Neuronal stem cell (in vitro differentiated cells): Measurements from ENCODE around the gene JAKMIP1.

Experiments
- DNase-seq: peaks from one replicate; pipeline ENCODE4 v3.0.0-alpha.2; 2013; ENCODE audit warnings: low spot score
- H2AFZ ChIP-seq: one replicate; pipeline ENCODE4 v1.6.1; 2013; ENCODE audit warnings: mild to moderate bottlenecking, low read length, inconsistent platforms
- H2AK5ac ChIP-seq: 2 replicates; pipeline ENCODE4 v1.6.1; 2013; ENCODE audit warnings: low read depth, mild to moderate bottlenecking, inconsistent platforms, low read length, moderate library complexity, mixed read lengths
- H2BK120ac ChIP-seq: 2 replicates; pipeline ENCODE4 v1.6.1; 2013; ENCODE audit warnings: low read depth, mild to moderate bottlenecking, inconsistent platforms, low read length, moderate library complexity, mixed read lengths
- H2BK12ac ChIP-seq: one replicate; pipeline ENCODE4 v1.6.1; 2013; ENCODE audit warnings: low read length, inconsistent platforms
- H2BK15ac ChIP-seq: 2 replicates; pipeline ENCODE4 v1.6.1; 2013; ENCODE audit warnings: mild to moderate bottlenecking, low read length, inconsistent platforms, mixed read lengths
- H2BK5ac ChIP-seq: one replicate; pipeline ENCODE4 v1.6.1; 2013; ENCODE audit warnings: inconsistent platforms, mild to moderate bottlenecking, low read length, moderate library complexity
- H3K14ac ChIP-seq: one replicate; pipeline ENCODE4 v1.6.1; 2013; ENCODE audit warnings: low read length, inconsistent platforms
- H3K18ac ChIP-seq: 2 replicates; pipeline ENCODE4 v1.6.1; 2013; ENCODE audit warnings: low read length, inconsistent platforms
- H3K23ac ChIP-seq: 2 replicates; pipeline ENCODE4 v1.6.1; 2013; ENCODE audit warnings: low read depth, mild to moderate bottlenecking, mixed read lengths, low read length, inconsistent platforms; ENCODE audit not compliant: poor library complexity
- H3K27ac ChIP-seq: replicated peaks from 3 replicates; pipeline ENCODE4 v1.5.1; 2013; ENCODE audit warnings: low read length, inconsistent platforms
- H3K27me3 ChIP-seq, 3 experiments: 2 replicates each; pipeline ENCODE4 v1.6.1; 2013; ENCODE audit warnings: low read length in 3 of 3, mild to moderate bottlenecking in 2 of 3, inconsistent platforms in 1 of 3, low read depth in 1 of 3, mixed read lengths in 1 of 3, moderate library complexity in 1 of 3; ENCODE audit not compliant: control insufficient read depth in 3 of 3, insufficient read depth in 3 of 3
- H3K36me3 ChIP-seq, 2 donors: replicated peaks in 1 of 2; 2 replicates each; pipeline ENCODE4 v1.6.1; 2013; ENCODE audit warnings: low read length in 2 of 2; ENCODE audit not compliant: control insufficient read depth in 2 of 2, insufficient read depth in 2 of 2
- H3K4ac ChIP-seq: 2 replicates; pipeline ENCODE4 v1.6.1; 2013; ENCODE audit warnings: inconsistent platforms, mild to moderate bottlenecking, low read length, moderate library complexity
- H3K4me1 ChIP-seq, 2 donors: 1 replicate in 1 of 2; 2 replicates in 1 of 2; pipeline ENCODE4 v1.6.1; 2013; ENCODE audit warnings: low read length in 2 of 2, low read depth in 1 of 2; ENCODE audit not compliant: control insufficient read depth in 2 of 2, insufficient read depth in 1 of 2
- H3K4me2 ChIP-seq: one replicate; pipeline ENCODE4 v1.6.1; 2013; ENCODE audit warnings: mild to moderate bottlenecking, low read length, inconsistent platforms; ENCODE audit not compliant: insufficient read depth, poor library complexity, severe bottlenecking
- H3K4me3 ChIP-seq, 2 donors: 2 replicates each; pipeline ENCODE4 v1.5.1; 2013; ENCODE audit warnings: low read length in 2 of 2, mild to moderate bottlenecking in 2 of 2, inconsistent platforms in 1 of 2, moderate library complexity in 1 of 2
- H3K79me1 ChIP-seq: one replicate; pipeline ENCODE4 v1.6.1; 2013; ENCODE audit warnings: low read depth, mild to moderate bottlenecking, inconsistent platforms, low read length, moderate library complexity
- H3K9ac ChIP-seq: one replicate; pipeline ENCODE4 v1.6.1; 2013; ENCODE audit warnings: mild to moderate bottlenecking, low read depth, low read length, inconsistent platforms; ENCODE audit not compliant: poor library complexity
- H3K9me3 ChIP-seq, 2 donors: replicated peaks in 1 of 2; 2 replicates each; pipeline versions ENCODE3 to v1.6.1; 2013; ENCODE audit warnings: low read length in 2 of 2, mild to moderate bottlenecking in 2 of 2, inconsistent platforms in 1 of 2, low read depth in 1 of 2, mixed read lengths in 1 of 2, moderate library complexity in 1 of 2; ENCODE audit not compliant: control insufficient read depth in 2 of 2, insufficient read depth in 1 of 2
- H4K8ac ChIP-seq: one replicate; pipeline ENCODE4 v1.6.1; 2013; ENCODE audit warnings: low read depth, mild to moderate bottlenecking, inconsistent platforms, low read length, moderate library complexity
- H4K91ac ChIP-seq: one replicate; pipeline ENCODE4 v1.6.1; 2013; ENCODE audit warnings: low read length, low read depth, mild to moderate bottlenecking, inconsistent platforms; ENCODE audit not compliant: poor library complexity
- WGBS, 2 donors: extraction: QIAGEN DNeasy Blood & Tissue Kit; methylation state at CpG; one replicate each; pipeline ENCODE4 v1.1.7; 2013; ENCODE audit warnings: missing lambda C conversion rate in 2 of 2, mixed read lengths in 1 of 2; ENCODE audit not compliant: insufficient read length in 2 of 2, insufficient replicate concordance in 1 of 2; ENCODE audit errors: extremely low coverage in 2 of 2; 5-methylcytosine and 5-hydroxymethylcytosine counted together

The JAKMIP1 gene

DNA sequence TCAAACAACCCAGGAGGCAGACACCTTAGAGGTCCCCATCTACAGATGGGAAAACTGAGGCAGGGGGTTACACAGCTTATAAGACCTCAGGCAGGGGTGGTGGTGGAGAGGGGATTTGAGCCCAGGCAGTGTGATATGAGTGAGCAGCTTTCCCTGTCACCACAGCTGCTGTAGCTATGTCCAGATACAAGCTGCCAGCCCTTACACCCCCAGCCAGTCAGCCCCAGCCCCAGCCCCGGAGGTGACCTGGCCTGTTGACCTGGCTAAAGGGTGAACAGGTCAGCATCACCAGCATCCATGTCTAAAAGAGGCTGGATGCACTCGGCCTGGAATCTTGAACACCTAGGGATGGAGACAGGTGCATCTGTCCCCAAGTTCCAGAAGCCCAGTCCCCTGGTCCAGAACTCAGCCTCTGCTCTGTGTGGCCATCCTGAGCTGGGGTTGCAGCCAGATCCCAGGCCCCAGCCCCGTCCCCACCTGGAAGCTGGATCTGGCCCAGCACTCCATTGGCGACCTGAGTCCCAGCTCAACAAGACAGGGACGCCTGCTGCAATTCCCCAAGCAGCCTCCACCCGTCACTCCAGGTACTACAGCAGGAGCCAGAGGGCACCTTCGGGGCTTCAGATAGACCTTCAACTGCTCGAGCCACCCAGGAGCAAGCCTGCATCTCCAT, 89.5 kb downstream of the JAKMIP1 start:
- Histone ChIP-seq H3K36me3 (no peaks in the 10 kb centered on the region), H3K9me3 (no peaks in the 10 kb centered on the region), H3K4me2 (no peak overlapping the region), H3K23ac (no peak overlapping the region), H3K79me1 (no peaks in the 10 kb centered on the region), H2AFZ (no peak overlapping the region), H3K27me3 (peaks cover 0 to 2% (median 1%) of the 10 kb centered on the region in 3 experiments), H3K9ac (no peak overlapping the region), H2BK15ac (no peak overlapping the region), H2AK5ac (peak overlapping the region; percentile 51), H3K4me1 (peaks cover 0 to 12% of the 10 kb centered on the region in 2 donors), H2BK120ac (no peak overlapping the region), H4K8ac (no peak overlapping the region), H3K18ac (peak overlapping the region; percentile 25), H3K4me3 (no peak overlapping the region), H3K4ac (no peak overlapping the region), H3K27ac (no peak overlapping the region), H2BK5ac (no peak overlapping the region), H3K14ac (no peak overlapping the region), H4K91ac (no peak overlapping the region), H2BK12ac (no peak overlapping the region)
- no peak for DNase-seq
- WGBS, 2 donors, result no CpG with 5 or more reads among the region's 8 CpGs

DNA sequence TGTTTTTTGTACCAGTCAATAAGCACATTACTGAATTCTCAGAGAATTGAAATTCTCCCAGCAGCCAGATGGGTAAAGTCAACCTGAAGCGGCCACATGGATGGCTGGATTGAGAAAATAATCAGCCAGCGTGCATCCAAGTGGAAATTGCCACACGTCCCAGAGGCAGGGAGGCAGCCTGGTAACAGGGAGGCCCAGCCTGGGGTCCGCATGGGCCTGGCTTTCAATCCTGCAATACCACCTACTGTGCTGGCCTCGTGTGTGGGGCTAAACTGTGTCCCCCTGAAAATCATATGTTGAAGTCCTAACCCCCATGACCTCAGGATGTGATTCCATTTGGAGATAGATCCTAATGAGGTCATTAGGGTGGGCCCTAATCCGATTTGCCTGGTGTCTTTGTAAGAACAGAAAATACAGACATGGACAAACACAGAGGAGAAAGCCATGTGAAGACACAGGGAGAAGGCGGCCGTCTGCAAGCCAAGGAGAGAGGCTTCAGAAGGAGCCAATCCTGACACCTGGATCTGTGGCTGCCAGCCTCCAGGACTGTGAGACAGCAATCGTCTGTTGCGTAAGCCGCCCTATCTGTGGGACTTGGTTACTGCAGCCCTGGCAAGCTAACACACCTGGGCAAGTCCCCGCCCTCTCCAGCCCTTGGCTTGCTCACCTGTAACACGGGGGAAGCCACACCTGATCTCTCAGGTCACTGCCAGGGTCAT, 90.3 kb downstream of the JAKMIP1 start:
- no CpG with 5 or more reads among the region's 13 CpGs for WGBS, 2 donors
- H3K4ac ChIP-seq, result no peak overlapping the region
- no peak overlapping the region for H2BK5ac ChIP-seq
- H2BK12ac ChIP-seq, result peak overlapping the region; percentile 18
- peaks cover 0 to 8% (median 0%) of the 10 kb centered on the region in 3 experiments for H3K27me3 ChIP-seq
- H4K8ac ChIP-seq, result no peak overlapping the region
- peaks cover 0 to 16% of the 10 kb centered on the region in 2 donors for H3K4me1 ChIP-seq
- H4K91ac ChIP-seq, result no peak overlapping the region
- peak overlapping the region; percentile 53 for H3K18ac ChIP-seq
- DNase-seq, result peak; percentile 36
- H2AK5ac ChIP-seq, result peak overlapping the region; percentile 33
- no peak overlapping the region for H2BK15ac ChIP-seq
- H3K27ac ChIP-seq, result no peak overlapping the region
- no peaks in the 10 kb centered on the region for H3K36me3 ChIP-seq
- no peak overlapping the region for H2AFZ ChIP-seq
- H3K9me3 ChIP-seq, result peaks cover 0 to 3% of the 10 kb centered on the region in 2 donors
- H2BK120ac ChIP-seq, result no peak overlapping the region
- H3K79me1 ChIP-seq, result no peaks in the 10 kb centered on the region
- no peak overlapping the region for H3K4me3 ChIP-seq
- H3K4me2 ChIP-seq, result no peak overlapping the region
- no peak overlapping the region for H3K9ac ChIP-seq
- H3K23ac ChIP-seq, result no peak overlapping the region
- no peak overlapping the region for H3K14ac ChIP-seq

DNA sequence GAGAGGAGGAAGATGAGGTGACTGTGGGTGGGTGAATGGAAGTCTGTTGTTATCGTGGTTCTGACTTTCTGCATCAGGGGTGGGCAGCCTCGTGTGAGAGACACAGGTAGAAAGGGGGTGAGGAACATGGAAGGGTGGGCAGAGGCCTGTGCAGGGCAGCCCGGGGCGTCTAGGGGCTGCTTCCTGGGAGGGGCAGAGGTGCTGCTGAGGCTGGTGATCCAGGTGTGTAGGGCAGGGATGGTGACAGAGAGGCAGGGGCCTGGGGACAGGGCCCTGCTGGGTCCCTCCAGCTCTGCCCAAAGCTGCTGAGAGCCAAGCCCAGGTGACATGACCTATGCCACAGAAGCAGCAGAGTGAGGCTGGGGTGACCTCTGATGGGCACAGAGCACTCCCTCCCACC, 92.5 kb downstream of the JAKMIP1 start:
- DNase-seq, result no peak
- Histone ChIP-seq H4K8ac (no peak overlapping the region), H3K4me3 (no peak overlapping the region), H2BK12ac (no peak overlapping the region), H2AFZ (no peak overlapping the region), H2AK5ac (peak overlapping the region; percentile 65), H3K79me1 (no peaks in the 10 kb centered on the region), H4K91ac (no peak overlapping the region), H3K9ac (no peak overlapping the region), H3K23ac (no peak overlapping the region), H3K27me3 (peaks cover 0 to 8% (median 0%) of the 10 kb centered on the region in 3 experiments), H3K36me3 (no peaks in the 10 kb centered on the region), H3K4me2 (no peak overlapping the region), H3K4me1 (peaks cover 0 to 24% of the 10 kb centered on the region in 2 donors), H2BK15ac (no peak overlapping the region), H2BK5ac (no peak overlapping the region), H3K27ac (no peak overlapping the region), H3K4ac (no peak overlapping the region), H2BK120ac (peak overlapping the region; percentile 38), H3K9me3 (peaks cover 0 to 3% of the 10 kb centered on the region in 2 donors), H3K18ac (peak overlapping the region; percentile 0), H3K14ac (peak overlapping the region; percentile 42)
- WGBS, 2 donors, result no CpG with 5 or more reads among the region's 4 CpGs

DNA sequence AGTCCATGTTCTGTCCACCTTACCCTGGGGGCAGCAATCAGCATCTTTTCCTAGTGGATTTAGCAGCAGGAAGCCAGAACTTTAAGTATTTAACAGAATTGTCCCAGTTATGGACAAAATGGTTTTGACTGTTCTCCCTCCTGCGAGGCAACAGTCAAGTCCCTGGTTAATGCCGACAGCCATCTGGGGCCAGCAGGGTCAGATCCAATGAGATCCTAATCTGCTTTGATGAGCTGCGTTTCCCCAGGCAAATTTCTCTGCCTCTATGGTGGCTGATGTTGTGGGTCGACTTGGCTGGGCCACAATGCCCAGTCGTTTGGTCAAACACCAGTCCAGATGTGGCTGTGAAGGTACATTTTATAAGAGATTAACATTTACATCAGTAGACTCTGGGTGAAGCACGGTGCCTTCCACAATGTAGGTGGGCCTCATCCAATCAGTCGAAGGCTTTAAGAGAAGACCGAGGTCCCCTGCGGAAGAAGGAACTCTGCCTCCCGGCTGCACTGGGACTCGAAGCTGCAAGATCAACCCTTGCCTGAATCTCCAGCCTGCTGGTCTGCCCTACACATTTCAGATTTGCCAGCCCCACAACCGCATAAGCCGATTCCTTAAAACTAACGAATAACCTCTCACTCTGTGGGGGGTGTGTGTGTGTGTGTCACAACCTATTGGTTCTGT, 93.1 kb downstream of the JAKMIP1 start:
- no peak for DNase-seq
- Histone ChIP-seq H2BK120ac (no peak overlapping the region), H2BK15ac (no peak overlapping the region)

More for the DNA sequence above, 93.1 kb downstream of the JAKMIP1 start:
- Histone ChIP-seq H4K91ac (no peak overlapping the region), H2AFZ (no peak overlapping the region), H3K4me1 (peaks cover 0 to 22% of the 10 kb centered on the region in 2 donors), H2BK12ac (no peak overlapping the region), H3K27me3 (peaks cover 0 to 8% (median 0%) of the 10 kb centered on the region in 3 experiments), H3K4me3 (no peak overlapping the region), H3K27ac (no peak overlapping the region), H3K14ac (no peak overlapping the region), H3K9me3 (peaks cover 0 to 3% of the 10 kb centered on the region in 2 donors), H3K79me1 (no peaks in the 10 kb centered on the region), H2AK5ac (no peak overlapping the region), H2BK5ac (no peak overlapping the region), H3K4me2 (no peak overlapping the region), H3K4ac (no peak overlapping the region), H3K23ac (no peak overlapping the region), H3K9ac (no peak overlapping the region), H4K8ac (no peak overlapping the region), H3K36me3 (no peaks in the 10 kb centered on the region), H3K18ac (no peak overlapping the region)
- no CpG with 5 or more reads among the region's 14 CpGs for WGBS, 2 donors
